Calu3 (cell line): ENCODE results near the gene COPS9. TPM values are rescaled to one million over a fixed set of nuclear protein-coding genes. Genes with fewer than 3 reads are reported as not detected.

Experiments
- BruUV-seq: library from RNA; stranded (reverse); fragments of 400-500 nt; replicated peaks from 2 replicates; lab custom pipeline; 2021; lab: Mats Ljungman, UMichigan
- CTCF ChIA-PET: fragments of 300-600 bp; sonication (Branson Sonifier 250); formaldehyde crosslinking; loops from one replicate; lab custom pipeline; 2022; ENCODE audit warnings: antibody characterized with exemption; lab: Charles Lee
- DNase-seq: peaks from one replicate; pipeline ENCODE4 v3.0.0; 2022
- H3K27ac Mint-ChIP-seq: one replicate; pipeline ENCODE4 v1.8.0; 2022; ENCODE audit warnings: mixed read lengths; ENCODE audit not compliant: unreplicated experiment
- H3K27me3 Mint-ChIP-seq: one replicate; pipeline ENCODE4 v1.8.0; 2022; ENCODE audit warnings: mixed read lengths; ENCODE audit not compliant: unreplicated experiment
- H3K36me3 Mint-ChIP-seq: one replicate; pipeline ENCODE4 v1.8.0; 2022; ENCODE audit warnings: mild to moderate bottlenecking, moderate library complexity, mixed read lengths; ENCODE audit not compliant: insufficient read depth, unreplicated experiment
- H3K4me1 Mint-ChIP-seq: one replicate; pipeline ENCODE4 v1.8.0; 2022; ENCODE audit warnings: mild to moderate bottlenecking, low read depth, mixed read lengths; ENCODE audit not compliant: unreplicated experiment
- H3K4me3 Mint-ChIP-seq: one replicate; pipeline ENCODE4 v1.8.0; 2022; ENCODE audit warnings: mild to moderate bottlenecking, low read depth, moderate library complexity, mixed read lengths; ENCODE audit not compliant: unreplicated experiment
- H3K9me3 Mint-ChIP-seq: one replicate; pipeline ENCODE4 v1.8.0; 2022; ENCODE audit warnings: low read depth, mixed read lengths; ENCODE audit not compliant: unreplicated experiment
- intact Hi-C: fragments of 100-400 bp; cut with micrococcal nuclease; formaldehyde crosslinking; loops from one replicate; pipeline ENCODE4 v1.10.0; 2022; ENCODE audit not compliant: unreplicated experiment
- total RNA-seq: library from RNA; stranded (reverse); gene quantifications from 2 replicates; pipeline ENCODE4 v1.2.3, GENCODE V29; 2022
- TF ChIP-seq, protein P1 (sequence below): fragments of 200-600 bp; IDR thresholded peaks from one replicate; pipeline ENCODE4 v1.8.0; 2022; ENCODE audit warnings: antibody characterized with exemption; ENCODE audit not compliant: unreplicated experiment

COPS9 gene
- total RNA-seq, 1 experiment from 2014 or later, result 106 TPM

DNA sequence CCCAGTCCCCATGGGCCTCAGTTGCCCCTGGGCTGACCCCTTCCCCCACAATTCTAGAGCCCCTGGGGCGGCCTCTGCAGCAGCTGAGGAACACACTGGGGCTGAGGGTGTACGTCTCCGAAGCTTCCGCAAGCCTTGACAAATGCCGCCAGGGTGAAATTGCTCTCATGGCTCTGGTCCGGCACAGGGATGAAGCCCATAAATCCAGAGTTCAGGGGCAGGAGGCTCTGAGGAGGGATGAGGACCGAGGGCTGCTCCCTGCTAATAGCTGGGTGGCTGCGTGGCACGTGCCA lies 31.4 kb upstream of the COPS9 start:
- Mint-ChIP-seq H3K27ac (no peak overlapping the region), H3K4me1 (no peaks in the 10 kb centered on the region), H3K36me3 (peaks cover 4% of the 10 kb centered on the region), H3K4me3 (no peak overlapping the region), H3K9me3 (no peaks in the 10 kb centered on the region), H3K27me3 (peaks cover 94% of the 10 kb centered on the region)
- CTCF ChIA-PET, result no interaction called here
- TF ChIP-seq, protein P1, sequence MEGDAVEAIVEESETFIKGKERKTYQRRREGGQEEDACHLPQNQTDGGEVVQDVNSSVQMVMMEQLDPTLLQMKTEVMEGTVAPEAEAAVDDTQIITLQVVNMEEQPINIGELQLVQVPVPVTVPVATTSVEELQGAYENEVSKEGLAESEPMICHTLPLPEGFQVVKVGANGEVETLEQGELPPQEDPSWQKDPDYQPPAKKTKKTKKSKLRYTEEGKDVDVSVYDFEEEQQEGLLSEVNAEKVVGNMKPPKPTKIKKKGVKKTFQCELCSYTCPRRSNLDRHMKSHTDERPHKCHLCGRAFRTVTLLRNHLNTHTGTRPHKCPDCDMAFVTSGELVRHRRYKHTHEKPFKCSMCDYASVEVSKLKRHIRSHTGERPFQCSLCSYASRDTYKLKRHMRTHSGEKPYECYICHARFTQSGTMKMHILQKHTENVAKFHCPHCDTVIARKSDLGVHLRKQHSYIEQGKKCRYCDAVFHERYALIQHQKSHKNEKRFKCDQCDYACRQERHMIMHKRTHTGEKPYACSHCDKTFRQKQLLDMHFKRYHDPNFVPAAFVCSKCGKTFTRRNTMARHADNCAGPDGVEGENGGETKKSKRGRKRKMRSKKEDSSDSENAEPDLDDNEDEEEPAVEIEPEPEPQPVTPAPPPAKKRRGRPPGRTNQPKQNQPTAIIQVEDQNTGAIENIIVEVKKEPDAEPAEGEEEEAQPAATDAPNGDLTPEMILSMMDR, result no peak
- intact Hi-C loops, result no loop called here
- no TSS peak for BruUV-seq
- DNase-seq, result no peak

DNA sequence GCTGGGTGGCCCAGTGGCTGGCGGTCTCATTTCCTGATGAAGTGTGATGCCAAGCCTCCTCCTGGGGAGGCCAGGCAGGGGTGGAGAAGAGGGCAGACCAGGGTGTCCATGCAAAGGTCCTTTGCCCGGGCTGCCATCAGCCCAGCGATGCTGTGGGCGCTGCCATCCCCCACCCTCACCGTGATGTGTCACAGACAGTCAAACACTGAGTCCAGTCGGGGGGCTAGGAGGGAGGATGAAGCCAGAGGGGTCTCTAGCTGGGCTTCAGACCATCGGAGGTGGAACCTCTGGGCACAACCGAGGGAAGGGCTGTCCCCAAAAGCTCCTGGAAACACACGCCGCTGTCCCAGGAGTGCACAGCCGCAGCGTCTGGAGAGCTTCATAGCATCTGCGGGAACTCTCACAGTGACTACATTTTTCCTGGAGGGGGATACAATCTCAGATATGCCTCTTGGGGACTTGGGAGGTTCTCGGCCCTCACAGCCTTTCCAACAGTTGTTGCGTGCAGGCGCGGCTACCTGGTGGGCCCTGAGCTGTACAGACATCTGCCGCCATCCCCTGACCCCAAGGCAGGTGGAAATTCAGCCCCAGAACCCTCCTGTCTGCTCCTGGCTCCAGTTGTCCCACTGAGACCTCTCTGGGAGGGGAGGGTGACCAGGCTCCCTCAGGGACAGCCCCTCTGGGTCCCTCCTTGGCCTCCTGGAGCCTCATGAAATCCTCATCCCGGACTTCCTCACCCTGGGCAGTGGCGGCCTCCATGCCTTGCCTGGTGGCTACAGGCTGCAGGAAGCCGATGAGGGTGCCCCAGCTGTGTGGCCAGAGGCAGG lies 30.9 kb upstream of the COPS9 start:
- no TSS peak for BruUV-seq
- intact Hi-C loops, result no loop called here
- DNase-seq, result no peak
- CTCF ChIA-PET, result no interaction called here
- Mint-ChIP-seq H3K9me3 (no peaks in the 10 kb centered on the region), H3K27ac (no peak overlapping the region), H3K27me3 (peaks cover 91% of the 10 kb centered on the region), H3K4me3 (no peak overlapping the region), H3K36me3 (peaks cover 4% of the 10 kb centered on the region), H3K4me1 (no peaks in the 10 kb centered on the region)
- TF ChIP-seq, protein P1, result no peak

DNA sequence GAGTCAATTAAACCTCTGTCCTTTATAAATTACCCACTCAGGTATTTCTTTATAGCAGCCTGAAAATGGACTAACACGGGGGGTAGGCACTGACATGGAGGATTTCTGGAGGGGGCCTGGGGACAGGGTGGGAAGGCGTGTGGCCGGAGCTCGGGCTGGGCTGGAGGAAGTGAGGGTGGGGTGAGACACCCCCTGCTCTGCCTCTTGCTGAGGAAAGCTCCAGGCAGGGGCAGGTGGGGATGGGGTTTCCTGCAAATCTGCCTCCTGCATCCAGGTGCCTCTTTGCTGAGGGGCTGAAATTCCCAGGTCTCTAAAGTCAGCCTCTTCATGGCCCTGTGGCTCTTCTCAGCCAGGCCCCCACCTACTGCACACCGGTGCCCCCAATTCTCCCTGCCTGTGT lies 30.1 kb upstream of the COPS9 start:
- Mint-ChIP-seq H3K27me3 (peaks cover 89% of the 10 kb centered on the region), H3K9me3 (no peaks in the 10 kb centered on the region), H3K27ac (no peak overlapping the region), H3K4me1 (no peaks in the 10 kb centered on the region), H3K36me3 (peaks cover 4% of the 10 kb centered on the region), H3K4me3 (no peak overlapping the region)
- CTCF ChIA-PET, result no interaction called here
- intact Hi-C loops, result no loop called here
- BruUV-seq, result no TSS peak
- no peak for DNase-seq
- TF ChIP-seq, protein P1, result no peak

DNA sequence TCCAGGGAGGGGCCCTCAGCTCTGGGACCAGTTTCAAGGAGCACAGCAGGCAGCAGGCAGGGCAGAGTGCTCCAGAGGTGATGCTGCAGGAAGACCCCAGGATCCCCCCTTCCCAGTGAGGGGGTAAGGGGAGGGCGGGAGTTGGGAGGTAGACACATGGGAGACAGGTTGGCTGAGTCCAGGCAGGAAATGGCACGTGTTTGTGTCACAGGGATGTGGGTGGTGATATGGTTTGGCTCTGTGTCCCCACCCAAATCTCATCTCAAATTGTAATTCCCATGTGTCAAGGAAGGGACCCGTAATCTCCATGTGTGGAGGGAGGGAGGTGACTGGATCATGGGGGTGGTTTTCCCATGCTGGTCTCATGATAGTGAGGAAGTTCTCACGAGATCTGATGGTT lies 29.6 kb upstream of the COPS9 start:
- H3K36me3 Mint-ChIP-seq, result peaks cover 4% of the 10 kb centered on the region
- TF ChIP-seq, protein P1, result no peak
- H3K27ac Mint-ChIP-seq, result peak overlapping the region; percentile 24
- no peak for DNase-seq
- no TSS peak for BruUV-seq
- peaks cover 89% of the 10 kb centered on the region for H3K27me3 Mint-ChIP-seq
- no peaks in the 10 kb centered on the region for H3K9me3 Mint-ChIP-seq
- H3K4me1 Mint-ChIP-seq, result no peaks in the 10 kb centered on the region
- no peak overlapping the region for H3K4me3 Mint-ChIP-seq
- CTCF ChIA-PET, result no interaction called here
- intact Hi-C loops, result no loop called here
